ENCODE data around the gene PAK1.

DNA sequence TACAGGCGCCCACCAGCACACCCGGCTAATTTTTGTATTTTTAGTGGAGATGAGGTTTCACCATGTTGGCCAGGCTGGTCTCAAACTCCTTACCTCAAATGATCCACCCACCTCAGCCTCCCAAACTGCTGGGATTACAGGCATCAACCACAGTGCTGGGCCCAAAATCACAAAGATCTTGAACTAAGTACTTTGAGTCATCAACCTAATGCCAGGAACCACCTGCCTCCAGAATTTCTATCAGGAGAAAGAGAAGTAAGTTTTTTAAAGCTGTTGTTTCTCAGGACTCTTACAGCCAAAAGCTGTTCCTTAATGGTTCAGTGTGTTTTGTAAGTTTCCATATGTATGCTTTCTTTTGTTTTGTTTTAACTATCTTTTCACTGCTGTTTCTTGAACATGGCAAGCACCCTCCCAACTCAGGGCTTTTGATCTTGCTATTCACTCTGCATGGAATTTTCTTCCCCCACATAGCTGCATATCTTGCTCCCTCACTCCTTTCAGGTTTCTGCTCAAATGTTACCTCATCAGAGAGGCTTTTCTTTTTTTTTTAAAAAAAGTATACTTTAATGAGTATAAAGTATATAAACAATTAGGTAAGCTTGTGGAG lies 6.0 kb upstream of the PAK1 start:
- TF ChIP-seq ISL1 (CRISPR knock-in tag; IDR thresholded peaks at IDR 0.05) (no peak), PPARA (CRISPR knock-in tag; IDR thresholded peaks at IDR 0.05; ENCODE audit: borderline replicate concordance) (no peak), ZNF565 (CRISPR knock-in tag; conservative IDR thresholded peaks at IDR 0.05; ENCODE audit: low read depth) (no peak), ZNF70 (CRISPR knock-in tag; IDR thresholded peaks at IDR 0.05) (no peak)
- TF ChIP-seq, protein P1, sequence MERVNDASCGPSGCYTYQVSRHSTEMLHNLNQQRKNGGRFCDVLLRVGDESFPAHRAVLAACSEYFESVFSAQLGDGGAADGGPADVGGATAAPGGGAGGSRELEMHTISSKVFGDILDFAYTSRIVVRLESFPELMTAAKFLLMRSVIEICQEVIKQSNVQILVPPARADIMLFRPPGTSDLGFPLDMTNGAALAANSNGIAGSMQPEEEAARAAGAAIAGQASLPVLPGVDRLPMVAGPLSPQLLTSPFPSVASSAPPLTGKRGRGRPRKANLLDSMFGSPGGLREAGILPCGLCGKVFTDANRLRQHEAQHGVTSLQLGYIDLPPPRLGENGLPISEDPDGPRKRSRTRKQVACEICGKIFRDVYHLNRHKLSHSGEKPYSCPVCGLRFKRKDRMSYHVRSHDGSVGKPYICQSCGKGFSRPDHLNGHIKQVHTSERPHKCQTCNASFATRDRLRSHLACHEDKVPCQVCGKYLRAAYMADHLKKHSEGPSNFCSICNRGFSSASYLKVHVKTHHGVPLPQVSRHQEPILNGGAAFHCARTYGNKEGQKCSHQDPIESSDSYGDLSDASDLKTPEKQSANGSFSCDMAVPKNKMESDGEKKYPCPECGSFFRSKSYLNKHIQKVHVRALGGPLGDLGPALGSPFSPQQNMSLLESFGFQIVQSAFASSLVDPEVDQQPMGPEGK (CRISPR knock-in tag; IDR thresholded peaks at IDR 0.05; ENCODE audit: borderline replicate concordance) = no peak
- TF ChIP-seq, protein P2, sequence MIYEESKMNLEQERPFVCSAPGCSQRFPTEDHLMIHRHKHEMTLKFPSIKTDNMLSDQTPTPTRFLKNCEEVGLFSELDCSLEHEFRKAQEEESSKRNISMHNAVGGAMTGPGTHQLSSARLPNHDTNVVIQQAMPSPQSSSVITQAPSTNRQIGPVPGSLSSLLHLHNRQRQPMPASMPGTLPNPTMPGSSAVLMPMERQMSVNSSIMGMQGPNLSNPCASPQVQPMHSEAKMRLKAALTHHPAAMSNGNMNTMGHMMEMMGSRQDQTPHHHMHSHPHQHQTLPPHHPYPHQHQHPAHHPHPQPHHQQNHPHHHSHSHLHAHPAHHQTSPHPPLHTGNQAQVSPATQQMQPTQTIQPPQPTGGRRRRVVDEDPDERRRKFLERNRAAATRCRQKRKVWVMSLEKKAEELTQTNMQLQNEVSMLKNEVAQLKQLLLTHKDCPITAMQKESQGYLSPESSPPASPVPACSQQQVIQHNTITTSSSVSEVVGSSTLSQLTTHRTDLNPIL (CRISPR knock-in tag; IDR thresholded peaks at IDR 0.05; ENCODE audit: low read depth) = no peak

All from SK-N-SH treated with all-trans-retinoic acid at 6 μM for 48 hours (cell line).